Esophagus squamous epithelium (tissue), 5 donors: ENCODE results near the gene CDHR2. TPM values are rescaled to one million over a fixed set of nuclear protein-coding genes. Genes with fewer than 3 reads are reported as not detected.
A peak's percentile ranks its signal among the peaks of the same experiment; 100 is the strongest.

Experiments used
- DNase-seq: peaks from one replicate; lab custom pipeline; 2025; lab: John Stamatoyannopoulos, UW
- H3K27ac ChIP-seq, 4 donors: fragments of 200-600 bp; sonication (generic); one replicate each; pipeline ENCODE4 v1.5.1; 2016 to 2019; ENCODE audit warnings: mild to moderate bottlenecking in 1 of 4
- H3K27me3 ChIP-seq, 4 donors: fragments of 200-600 bp; sonication (generic); 1 replicate in 3 of 4; 2 replicates in 1 of 4; pipeline versions ENCODE4 v1.5.1 to v1.6.0; 2017 to 2021; ENCODE audit warnings: antibody characterized with exemption in 1 of 4
- H3K36me3 ChIP-seq, 3 donors: fragments of 200-600 bp; sonication (generic); one replicate each; pipeline ENCODE4 v1.5.1; 2016 to 2019
- H3K4me1 ChIP-seq, 3 donors: fragments of 200-600 bp; sonication (generic); one replicate each; pipeline ENCODE4 v1.5.1; 2017 to 2019
- H3K4me3 ChIP-seq, 4 donors: fragments of 200-600 bp; sonication (generic); 1 replicate in 3 of 4; 2 replicates in 1 of 4; pipeline ENCODE4 v1.5.1; 2016 to 2019; ENCODE audit warnings: mild to moderate bottlenecking in 2 of 4, moderate library complexity in 1 of 4
- H3K9me3 ChIP-seq, 3 donors: fragments of 200-600 bp; sonication (generic); one replicate each; pipeline ENCODE4 v1.5.1; 2016 to 2019
- CTCF ChIP-seq, 6 experiments: fragments of 450-650 bp in 4 of 6; fragments of 200-600 bp in 2 of 6; sonication (generic) in 2 of 6; IDR thresholded peaks; one replicate each; pipeline ENCODE4 v1.5.1; 2016 to 2019; ENCODE audit warnings: antibody characterized with exemption in 6 of 6, mild to moderate bottlenecking in 4 of 6, moderate library complexity in 4 of 6
- POLR2A ChIP-seq, 4 donors: fragments of 450-650 bp; IDR thresholded peaks; one replicate each; pipeline ENCODE4 v1.6.1; 2017; ENCODE audit warnings: antibody characterized with exemption in 4 of 4, mild to moderate bottlenecking in 4 of 4, moderate library complexity in 3 of 4
- WGBS, 2 donors: methylation state at CpG; one replicate each; pipeline ENCODE4 v1.1.5; 2018; 5-methylcytosine and 5-hydroxymethylcytosine counted together
- intact Hi-C: fragments of 100-400 bp; cut with DNase I; formaldehyde crosslinking; loops from one replicate; pipeline ENCODE4 v1.15.0; 2022
- total RNA-seq, 4 donors: library from RNA; depleted of rRNA; stranded (reverse); fragments of >200 nt; gene quantifications; one replicate each; pipeline ENCODE4 v1.1.0, GENCODE V29; 2016
- donor health status: DM: yes; HTN: yes; CAD: no.

CDHR2 gene
- total RNA-seq, 4 donors from 2014 or later, result under 0.01 TPM; not detected in 3

DNA sequence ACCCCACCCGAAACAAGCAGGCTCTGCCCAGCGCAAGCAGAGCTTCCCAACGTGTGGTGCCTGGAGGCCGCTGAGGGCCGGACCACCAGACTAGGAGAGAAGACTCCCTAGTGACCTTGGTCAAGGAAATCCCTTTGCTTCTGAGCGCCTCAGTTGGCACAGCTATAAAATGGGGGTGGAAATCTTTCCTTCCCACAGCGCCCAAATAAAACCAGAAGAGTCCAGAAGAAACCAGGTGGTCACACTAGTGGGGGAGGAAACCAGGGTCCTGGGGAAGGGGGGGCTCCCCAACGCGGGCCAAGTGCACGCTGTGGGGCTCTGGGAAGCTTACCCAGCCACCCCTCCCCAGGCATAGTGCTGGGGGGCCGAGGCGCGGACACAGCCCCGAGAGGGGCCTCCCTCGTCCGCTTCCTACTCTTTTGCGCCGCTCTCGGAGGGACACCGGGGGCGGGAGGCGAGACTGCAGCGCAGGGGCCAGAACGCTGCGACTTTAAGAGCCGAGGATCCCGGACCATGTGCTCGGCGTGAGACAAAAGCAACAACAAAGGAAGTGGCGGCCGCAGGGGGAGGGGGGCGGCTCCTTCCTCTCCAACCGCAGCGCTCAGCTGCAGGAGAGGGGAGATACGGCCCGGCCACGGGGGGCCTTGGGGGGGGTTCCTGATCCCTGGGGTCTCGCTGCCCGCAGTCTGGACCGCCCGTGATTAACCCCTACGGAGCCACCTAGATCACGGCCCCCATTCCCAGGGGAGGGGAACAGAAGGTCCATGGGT lies 12.8 kb upstream of the CDHR2 start:
- Histone ChIP-seq H3K9me3 (no peaks in the 10 kb centered on the region), H3K4me1 (peaks cover 54 to 81% (median 60%) of the 10 kb centered on the region in 3 donors), H3K27ac (peak overlapping the region; percentile 96 to 100 (median 99)), H3K27me3 (no peaks in the 10 kb centered on the region), H3K36me3 (peaks cover 2 to 12% (median 7%) of the 10 kb centered on the region in 3 donors), H3K4me3 (peak overlapping the region; percentile 78 to 97 (median 84))
- intact Hi-C loops, result loop anchor here (10.0 kb wide), 1 partner anchor 122 kb away; the partner anchor contains the start of gene CLTB
- TF ChIP-seq POLR2A (IDR thresholded peaks at IDR 0.05), result peak in 2 of 4 donors; percentile 34 to 51
- TF ChIP-seq CTCF (IDR thresholded peaks at IDR 0.05), result no peak
- DNase-seq, result no peak
- WGBS, 2 donors, result 0% methylated on average over 5 to 6 of the region's 43 CpGs

DNA sequence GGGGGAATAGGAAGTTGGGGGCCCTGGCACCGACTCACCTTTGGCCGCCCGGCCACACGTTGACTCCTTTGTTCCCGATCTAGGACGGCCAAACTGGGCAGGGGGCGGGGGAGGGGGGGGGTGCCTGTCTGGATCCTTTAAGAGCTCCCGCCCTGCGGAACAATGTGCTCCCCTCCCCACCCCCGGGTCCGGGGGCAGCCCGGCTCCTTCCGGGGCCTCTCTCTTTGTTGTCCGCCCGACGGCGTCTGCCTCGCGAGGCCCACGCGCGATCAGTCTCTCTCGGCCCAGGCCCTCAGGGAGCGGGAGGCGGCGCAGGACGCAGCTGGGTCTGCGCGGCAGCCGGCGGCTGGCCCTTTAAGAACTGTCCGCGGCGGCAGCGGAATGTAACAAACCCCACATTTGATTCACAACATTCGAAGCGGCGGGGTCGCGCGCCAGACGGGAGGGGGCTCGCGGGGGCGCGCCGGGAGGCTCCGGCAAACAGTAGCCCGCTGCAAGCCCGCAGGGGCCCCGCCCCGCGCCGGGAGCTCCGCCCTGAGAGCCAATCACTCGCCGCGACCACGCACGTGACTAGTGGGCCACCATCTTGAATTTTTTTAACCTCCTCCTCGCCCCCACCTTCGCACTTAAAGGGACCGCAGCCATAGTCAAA lies 12.1 kb upstream of the CDHR2 start, which contains the start of gene RNF44:
Gene RNF44 (minus strand): TSS at position 501 of the 652 bp plus-strand sequence. CDS start 4,930 bp downstream, outside the sequence.
- peak within 1 kb of the TSS; percentile 96 to 100 (median 99) for H3K27ac ChIP-seq
- H3K27me3 ChIP-seq, result no peaks in the 10 kb centered on the region
- peaks cover 0 to 4% (median under 1%) of the 10 kb centered on the region in 3 donors for H3K36me3 ChIP-seq
- TF ChIP-seq POLR2A (IDR thresholded peaks at IDR 0.05) (peak in 2 of 4 donors; percentile 61 to 82), CTCF (IDR thresholded peaks at IDR 0.05) (no peak)
- peak within 1 kb of the TSS; percentile 78 to 97 (median 84) for H3K4me3 ChIP-seq
- peaks cover 54 to 81% (median 62%) of the 10 kb centered on the region in 3 donors for H3K4me1 ChIP-seq
- H3K9me3 ChIP-seq, result no peaks in the 10 kb centered on the region
- intact Hi-C loops, result loop anchor here (10.0 kb wide), 1 partner anchor 122 kb away; the partner anchor contains the start of gene CLTB
- DNase-seq, result peak; percentile 93
- 0% methylated on average over 1 of the region's 63 CpGs; no CpG with 5 or more reads in 1 of the 2 donors for WGBS, 2 donors

GRCh38 chr5:176537554-176538229 lies 11.4 kb upstream of the CDHR2 start:
- DNase-seq, result peak; percentile 98
- Histone ChIP-seq H3K9me3 (no peaks in the 10 kb centered on the region), H3K27ac (peak overlapping the region; percentile 96 to 100 (median 99)), H3K36me3 (no peaks in the 10 kb centered on the region), H3K4me3 (peak overlapping the region; percentile 78 to 97 (median 84)), H3K4me1 (peaks cover 49 to 81% (median 63%) of the 10 kb centered on the region in 3 donors), H3K27me3 (no peaks in the 10 kb centered on the region)
- intact Hi-C loops, result loop anchor here (10.0 kb wide), 1 partner anchor 123 kb away; the partner anchor contains the start of gene CLTB
- 0 to 1% methylated on average over 20 to 21 of the region's 43 CpGs for WGBS, 2 donors
- TF ChIP-seq POLR2A (IDR thresholded peaks at IDR 0.05) (peak in 2 of 4 donors; percentile 65 to 91), CTCF (IDR thresholded peaks at IDR 0.05) (no peak)

DNA sequence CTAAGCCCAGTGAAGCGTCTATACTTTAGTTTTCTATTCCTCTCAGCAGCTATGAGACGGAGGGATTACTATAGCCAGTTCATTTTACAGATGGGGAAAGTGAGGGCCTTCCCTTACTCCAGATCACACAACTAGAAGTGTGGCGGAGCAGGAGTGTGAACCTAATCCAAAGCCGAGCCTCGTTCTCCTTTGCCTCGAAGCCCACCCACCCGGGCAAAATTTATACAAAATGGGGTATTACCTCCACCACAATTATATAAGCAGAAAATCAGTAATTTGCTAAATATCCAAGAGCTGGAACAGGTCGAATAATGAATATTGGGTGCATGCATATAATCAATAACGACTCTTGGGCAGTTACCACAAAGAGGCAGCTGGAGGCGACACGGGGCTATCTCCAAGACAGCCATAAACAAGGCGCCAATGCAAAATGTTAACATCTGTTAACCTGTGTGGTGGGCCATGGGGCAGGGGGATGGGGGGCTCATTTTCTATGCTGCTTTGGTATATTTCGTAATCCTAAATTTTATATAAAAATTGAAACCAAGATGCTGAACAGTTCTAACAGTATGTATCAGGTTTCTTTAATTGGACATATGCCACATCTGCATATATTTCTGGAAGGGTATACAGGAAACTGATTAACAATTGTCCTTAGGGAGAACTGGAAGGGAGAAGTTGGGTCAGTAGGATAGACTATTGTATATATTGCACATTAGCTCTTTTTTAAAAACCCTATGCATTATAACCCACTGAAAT lies 10.7 kb upstream of the CDHR2 start:
- peak overlapping the region in 3 of 4 donors; percentile 81 to 97 (median 88) for H3K4me3 ChIP-seq
- H3K4me1 ChIP-seq, result peaks cover 42 to 76% (median 58%) of the 10 kb centered on the region in 3 donors
- peak overlapping the region; percentile 96 to 100 (median 99) for H3K27ac ChIP-seq
- WGBS, 2 donors, result 16 to 25% methylated on average over 12 to 13 of the region's 13 CpGs
- DNase-seq, result no peak
- intact Hi-C loops, result loop anchor here (10.0 kb wide), 1 partner anchor 124 kb away; the partner anchor contains the start of gene CLTB
- H3K36me3 ChIP-seq, result no peaks in the 10 kb centered on the region
- no peaks in the 10 kb centered on the region for H3K9me3 ChIP-seq
- TF ChIP-seq CTCF (IDR thresholded peaks at IDR 0.05) (no peak), POLR2A (IDR thresholded peaks at IDR 0.05) (no peak)
- H3K27me3 ChIP-seq, result no peaks in the 10 kb centered on the region
